OCI-LY3 (cell line): ENCODE data around the gene UGT1A9.

Source experiments
- H2AFZ ChIP-seq: fragments of 200-600, 300-600 bp; shearing (Covaris generic); 2 replicates; pipeline ENCODE4 v1.6.0; 2014; ENCODE audit warnings: antibody characterized with exemption, low read depth, low read length
- H3K27ac ChIP-seq: fragments of 200-600, 300-600 bp; sonication (generic); 2 replicates; pipeline ENCODE4 v1.5.1; 2014; ENCODE audit warnings: mild to moderate bottlenecking, low read length, moderate library complexity, mixed read lengths
- H3K27me3 ChIP-seq: fragments of 200-600, 300-600 bp; sonication (generic); 2 replicates; pipeline ENCODE4 v1.6.1; 2014; ENCODE audit warnings: low read depth, low read length, mixed read lengths
- H3K36me3 ChIP-seq: fragments of 200-600, 300-600 bp; sonication (generic); replicated peaks from 2 replicates; pipeline ENCODE3; 2014; ENCODE audit warnings: low read depth, low read length, mixed read lengths
- H3K4me1 ChIP-seq: fragments of 300-600, 200-600 bp; sonication (generic); 2 replicates; pipeline ENCODE4 v1.6.1; 2014; ENCODE audit warnings: low read length, mixed read lengths
- H3K4me2 ChIP-seq: fragments of 200-600, 300-600 bp; sonication (generic); 2 replicates; pipeline ENCODE4 v1.6.1; 2014; ENCODE audit warnings: low read length, mixed read lengths
- H3K4me3 ChIP-seq: fragments of 300-600, 200-600 bp; sonication (generic); 2 replicates; pipeline ENCODE4 v1.5.1; 2014; ENCODE audit warnings: antibody characterized with exemption, mild to moderate bottlenecking, low read length, moderate library complexity
- H3K79me2 ChIP-seq: fragments of 300-600, 200-600 bp; shearing (Covaris generic); 2 replicates; pipeline ENCODE4 v1.6.1; 2014; ENCODE audit warnings: mild to moderate bottlenecking, low read length, mixed read lengths
- H3K9ac ChIP-seq: fragments of 300-600, 200-600 bp; shearing (Covaris generic); 2 replicates; pipeline ENCODE4 v1.6.0; 2014; ENCODE audit warnings: mild to moderate bottlenecking, low read length, moderate library complexity
- H3K9me3 ChIP-seq: fragments of 200-600, 300-600 bp; shearing (Covaris generic); 2 replicates; pipeline ENCODE4 v1.6.1; 2014; ENCODE audit warnings: low read length, mixed read lengths; ENCODE audit not compliant: insufficient read depth
- H4K20me1 ChIP-seq: fragments of 200-600, 300-600 bp; sonication (generic); 2 replicates; pipeline ENCODE4 v1.6.1; 2016; ENCODE audit warnings: low read length, mixed read lengths; ENCODE audit not compliant: insufficient read depth
- CTCF ChIP-seq: fragments of 200-600, 300-600 bp; sonication (generic); IDR thresholded peaks from 2 replicates; pipeline ENCODE4 v1.5.1; 2014; ENCODE audit warnings: antibody characterized with exemption, low read length, low read depth
- EZH2phosphoT487 ChIP-seq: fragments of 200-600 bp; shearing (Covaris generic); IDR thresholded peaks from 2 replicates; pipeline ENCODE4 v1.6.1; 2018; ENCODE audit warnings: antibody characterized with exemption, mixed run types, low read depth

The UGT1A9 gene

GRCh38 chr2:233818639-233819621, 147.2 kb downstream of the UGT1A9 start:
- Histone ChIP-seq H3K36me3 (no peaks in the 10 kb centered on the region), H3K9ac (no peak overlapping the region), H2AFZ (no peak overlapping the region), H4K20me1 (no peaks in the 10 kb centered on the region), H3K27me3 (no peaks in the 10 kb centered on the region), H3K4me1 (no peaks in the 10 kb centered on the region), H3K27ac (no peak overlapping the region), H3K79me2 (no peaks in the 10 kb centered on the region), H3K4me2 (no peak overlapping the region), H3K9me3 (no peaks in the 10 kb centered on the region), H3K4me3 (no peak overlapping the region)
- TF ChIP-seq EZH2phosphoT487 (no peak), CTCF (no peak)

GRCh38 chr2:233819884-233820773, 148.4 kb downstream of the UGT1A9 start:
- Histone ChIP-seq H2AFZ (no peak overlapping the region), H3K4me1 (no peaks in the 10 kb centered on the region), H3K79me2 (no peaks in the 10 kb centered on the region), H3K27me3 (no peaks in the 10 kb centered on the region), H3K9ac (no peak overlapping the region), H3K27ac (no peak overlapping the region), H3K4me2 (no peak overlapping the region), H3K9me3 (no peaks in the 10 kb centered on the region), H4K20me1 (no peaks in the 10 kb centered on the region), H3K36me3 (no peaks in the 10 kb centered on the region), H3K4me3 (no peak overlapping the region)
- TF ChIP-seq CTCF (no peak), EZH2phosphoT487 (no peak)

- Histone ChIP-seq H3K27me3 (no peaks in the 10 kb centered on the region), H3K9me3 (no peaks in the 10 kb centered on the region), H3K4me3 (no peak overlapping the region), H3K27ac (no peak overlapping the region), H3K4me2 (no peak overlapping the region), H3K4me1 (no peaks in the 10 kb centered on the region), H3K79me2 (no peaks in the 10 kb centered on the region), H3K36me3 (no peaks in the 10 kb centered on the region), H2AFZ (no peak overlapping the region), H3K9ac (no peak overlapping the region), H4K20me1 (no peaks in the 10 kb centered on the region)
- TF ChIP-seq CTCF = no peak
- no peak for TF ChIP-seq EZH2phosphoT487
Observed at GRCh38 chr2:233820774-233821105, 149.0 kb downstream of the UGT1A9 start.

GRCh38 chr2:233821196-233821595, 149.5 kb downstream of the UGT1A9 start:
- Histone ChIP-seq H3K4me3 (no peak overlapping the region), H3K36me3 (no peaks in the 10 kb centered on the region), H3K9ac (no peak overlapping the region), H3K27me3 (no peaks in the 10 kb centered on the region), H3K9me3 (no peaks in the 10 kb centered on the region), H3K79me2 (no peaks in the 10 kb centered on the region), H3K27ac (no peak overlapping the region), H3K4me2 (no peak overlapping the region), H4K20me1 (no peaks in the 10 kb centered on the region), H3K4me1 (no peaks in the 10 kb centered on the region), H2AFZ (no peak overlapping the region)
- TF ChIP-seq CTCF (no peak), EZH2phosphoT487 (no peak)
